Thyroid gland (tissue), 4 donors: ENCODE results near the gene POU2F2. TPM values are rescaled to one million over a fixed set of nuclear protein-coding genes. Genes with fewer than 3 reads are reported as not detected.

Experiments used
- DNase-seq, 2 donors: peaks; one replicate each; pipeline ENCODE4 v3.0.0-alpha.2; 2019
- H3K27ac ChIP-seq, 3 donors: fragments of 200-600 bp; sonication (generic); 1 replicate in 2 of 3; 2 replicates in 1 of 3; pipeline ENCODE4 v1.5.1; 2016 to 2019; ENCODE audit warnings: mild to moderate bottlenecking in 1 of 3, moderate library complexity in 1 of 3
- H3K27me3 ChIP-seq: fragments of 200-600 bp; sonication (generic); one replicate; pipeline ENCODE4 v1.5.1; 2019
- H3K36me3 ChIP-seq, 2 donors: fragments of 200-600 bp; sonication (generic); one replicate each; pipeline ENCODE4 v1.5.1; 2016 to 2019
- H3K4me1 ChIP-seq, 2 donors: fragments of 200-600 bp; sonication (generic); one replicate each; pipeline ENCODE4 v1.5.1; 2017 to 2019
- H3K4me3 ChIP-seq, 3 donors: fragments of 200-600 bp; sonication (generic); replicated peaks in 1 of 3; 1 replicate in 2 of 3; 2 replicates in 1 of 3; pipeline ENCODE4 v1.5.1; 2016; ENCODE audit warnings: mild to moderate bottlenecking in 1 of 3
- H3K9me3 ChIP-seq: fragments of 200-600 bp; sonication (generic); one replicate; pipeline ENCODE4 v1.5.1; 2017
- CTCF ChIP-seq, 6 experiments: fragments of 200-600 bp in 3 of 6; fragments of 450-650 bp in 3 of 6; sonication (generic) in 3 of 6; IDR thresholded peaks; one replicate each; pipeline ENCODE4 v1.5.1; 2016 to 2019; ENCODE audit warnings: antibody characterized with exemption in 6 of 6, mild to moderate bottlenecking in 2 of 6, inconsistent platforms in 1 of 6, moderate library complexity in 1 of 6
- POLR2A ChIP-seq, 2 donors: fragments of 450-650 bp; IDR thresholded peaks; one replicate each; pipeline ENCODE4 v1.6.1; 2017; ENCODE audit warnings: antibody characterized with exemption in 2 of 2, mild to moderate bottlenecking in 2 of 2, moderate library complexity in 1 of 2
- WGBS, 2 donors: methylation state at CpG; one replicate each; pipeline ENCODE4 v1.1.5; 2017; 5-methylcytosine and 5-hydroxymethylcytosine counted together
- intact Hi-C: fragments of 100-400 bp; cut with DNase I; formaldehyde crosslinking; loops from one replicate; pipeline ENCODE4 v1.15.1; 2023
- total RNA-seq, 4 donors: library from RNA; depleted of rRNA; stranded (reverse); fragments of >200 nt; gene quantifications; one replicate each; pipeline ENCODE4 v1.2.3, GENCODE V29; 2016

POU2F2 gene
- total RNA-seq, 4 donors from 2014 or later = 0.11 to 0.49 (median 0.15) TPM

- intact Hi-C loops = no loop called here
- H3K9me3 ChIP-seq = no peaks in the 10 kb centered on the region
- TF ChIP-seq POLR2A (IDR thresholded peaks at IDR 0.05) = no peak
- TF ChIP-seq CTCF (IDR thresholded peaks at IDR 0.05) = no peak
- WGBS, 2 donors = 80 to 81% methylated on average over 4 of the region's 4 CpGs
- H3K4me3 ChIP-seq = no peak overlapping the region
- DNase-seq = no peak
- H3K27ac ChIP-seq = no peak overlapping the region
- H3K27me3 ChIP-seq = no peaks in the 10 kb centered on the region
- peaks cover 0 to 5% of the 10 kb centered on the region in 2 donors for H3K4me1 ChIP-seq
- no peaks in the 10 kb centered on the region for H3K36me3 ChIP-seq
These were observed 16.5 kb downstream of the POU2F2 start for GRCh38 chr19:42115705-42116104.

GRCh38 chr19:42115219-42115618, 17.0 kb downstream of the POU2F2 start:
- Histone ChIP-seq H3K4me3 (no peak overlapping the region), H3K27ac (no peak overlapping the region), H3K9me3 (no peaks in the 10 kb centered on the region), H3K36me3 (no peaks in the 10 kb centered on the region), H3K4me1 (peaks cover 0 to 5% of the 10 kb centered on the region in 2 donors), H3K27me3 (no peaks in the 10 kb centered on the region)
- 46 to 57% methylated on average over 4 of the region's 4 CpGs for WGBS, 2 donors
- TF ChIP-seq POLR2A (IDR thresholded peaks at IDR 0.05) = no peak
- TF ChIP-seq CTCF (IDR thresholded peaks at IDR 0.05) = no peak
- no peak for DNase-seq
- intact Hi-C loops = no loop called here

GRCh38 chr19:42114412-42114811, 17.8 kb downstream of the POU2F2 start:
- 20 to 34% methylated on average over 7 of the region's 7 CpGs for WGBS, 2 donors
- intact Hi-C loops = no loop called here

GRCh38 chr19:42113641-42114348, 18.5 kb downstream of the POU2F2 start:
- no peak overlapping the region for H3K4me3 ChIP-seq
- 35 to 45% methylated on average over 10 of the region's 10 CpGs for WGBS, 2 donors
- H3K27ac ChIP-seq = no peak overlapping the region
- no peak for TF ChIP-seq CTCF (IDR thresholded peaks at IDR 0.05)
- no peak for TF ChIP-seq POLR2A (IDR thresholded peaks at IDR 0.05)
- no peak for DNase-seq
- H3K9me3 ChIP-seq = no peaks in the 10 kb centered on the region
- intact Hi-C loops = no loop called here
- peaks cover 0 to 5% of the 10 kb centered on the region in 2 donors for H3K4me1 ChIP-seq
- no peaks in the 10 kb centered on the region for H3K27me3 ChIP-seq
- H3K36me3 ChIP-seq = no peaks in the 10 kb centered on the region

More at GRCh38 chr19:42114412-42114811, 17.8 kb downstream of the POU2F2 start:
- no peaks in the 10 kb centered on the region for H3K36me3 ChIP-seq
- H3K27me3 ChIP-seq = no peaks in the 10 kb centered on the region
- no peaks in the 10 kb centered on the region for H3K9me3 ChIP-seq
- peaks cover 0 to 5% of the 10 kb centered on the region in 2 donors for H3K4me1 ChIP-seq
- TF ChIP-seq POLR2A (IDR thresholded peaks at IDR 0.05) = no peak
- no peak for TF ChIP-seq CTCF (IDR thresholded peaks at IDR 0.05)
- DNase-seq = peak; percentile 37 to 42
- H3K4me3 ChIP-seq = no peak overlapping the region
- no peak overlapping the region for H3K27ac ChIP-seq

- WGBS, 2 donors = 76 to 82% methylated on average over 3 of the region's 3 CpGs
- no peaks in the 10 kb centered on the region for H3K36me3 ChIP-seq
These were observed 20.4 kb downstream of the POU2F2 start for GRCh38 chr19:42111811-42112210.

More at GRCh38 chr19:42111811-42112210, 20.4 kb downstream of the POU2F2 start:
- no peaks in the 10 kb centered on the region for H3K27me3 ChIP-seq
- H3K4me1 ChIP-seq = peaks cover 0 to 5% of the 10 kb centered on the region in 2 donors
- no peaks in the 10 kb centered on the region for H3K9me3 ChIP-seq
- H3K4me3 ChIP-seq = no peak overlapping the region
- TF ChIP-seq CTCF (IDR thresholded peaks at IDR 0.05) (no peak), POLR2A (IDR thresholded peaks at IDR 0.05) (no peak)
- intact Hi-C loops = no loop called here
- no peak overlapping the region for H3K27ac ChIP-seq
- DNase-seq = no peak
